NCI-H82 (cell line): ENCODE data around the gene MAD1L1.

Source experiments
- DNase-seq: peaks from one replicate; lab custom pipeline; 2025; lab: John Stamatoyannopoulos, UW

The MAD1L1 gene

GRCh38 chr7:2117646-2118045, 115.1 kb downstream of the MAD1L1 start:
- DNase-seq = no peak

GRCh38 chr7:2116989-2117591, 115.7 kb downstream of the MAD1L1 start:
- DNase-seq = no peak

DNA sequence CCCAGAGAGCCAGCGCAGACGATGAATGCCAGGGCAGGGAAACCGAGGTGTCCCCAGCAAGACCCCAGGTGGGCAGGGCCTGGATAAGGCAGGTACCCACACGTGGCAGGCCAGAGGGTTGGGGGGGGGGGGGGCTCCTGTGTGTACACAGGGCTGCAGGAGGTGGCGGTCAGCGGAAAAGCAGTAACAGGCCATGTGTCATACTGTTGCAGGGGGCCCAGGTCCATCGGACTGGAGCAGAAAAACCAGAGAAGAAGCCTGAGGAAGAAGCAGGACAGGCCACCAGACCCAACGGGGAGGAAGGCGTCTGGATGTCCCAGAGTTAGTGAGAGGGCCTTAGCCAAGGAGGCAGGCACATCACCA, 116.3 kb downstream of the MAD1L1 start:
- no peak for DNase-seq

- no peak for DNase-seq
Measured at GRCh38 chr7:2115760-2116447, 116.8 kb downstream of the MAD1L1 start.

- DNase-seq = no peak
Measured at GRCh38 chr7:2114926-2115759, 117.6 kb downstream of the MAD1L1 start.

DNA sequence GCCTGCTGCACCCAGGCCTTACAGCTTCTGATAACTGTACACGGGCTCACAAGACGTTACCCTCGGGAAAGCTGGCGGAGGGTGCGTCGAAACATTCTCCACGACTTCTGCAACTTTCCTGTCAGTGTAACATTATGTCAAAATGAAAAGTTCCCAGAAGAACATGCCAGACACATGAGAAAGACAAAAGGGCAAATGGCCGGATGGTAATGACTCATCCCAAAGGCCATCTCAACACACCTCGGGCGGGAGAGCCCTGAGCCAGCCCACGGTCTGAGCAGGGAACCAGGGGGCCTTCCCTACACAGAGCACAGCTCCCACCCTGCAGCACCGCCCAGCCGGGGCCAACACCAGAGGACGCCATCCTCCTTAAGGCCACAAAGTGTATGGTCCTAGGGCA, 118.7 kb downstream of the MAD1L1 start:
- DNase-seq = no peak

GRCh38 chr7:2112261-2113198, 120.2 kb downstream of the MAD1L1 start:
- DNase-seq = no peak

GRCh38 chr7:2111568-2111967, 121.2 kb downstream of the MAD1L1 start:
- no peak for DNase-seq

DNA sequence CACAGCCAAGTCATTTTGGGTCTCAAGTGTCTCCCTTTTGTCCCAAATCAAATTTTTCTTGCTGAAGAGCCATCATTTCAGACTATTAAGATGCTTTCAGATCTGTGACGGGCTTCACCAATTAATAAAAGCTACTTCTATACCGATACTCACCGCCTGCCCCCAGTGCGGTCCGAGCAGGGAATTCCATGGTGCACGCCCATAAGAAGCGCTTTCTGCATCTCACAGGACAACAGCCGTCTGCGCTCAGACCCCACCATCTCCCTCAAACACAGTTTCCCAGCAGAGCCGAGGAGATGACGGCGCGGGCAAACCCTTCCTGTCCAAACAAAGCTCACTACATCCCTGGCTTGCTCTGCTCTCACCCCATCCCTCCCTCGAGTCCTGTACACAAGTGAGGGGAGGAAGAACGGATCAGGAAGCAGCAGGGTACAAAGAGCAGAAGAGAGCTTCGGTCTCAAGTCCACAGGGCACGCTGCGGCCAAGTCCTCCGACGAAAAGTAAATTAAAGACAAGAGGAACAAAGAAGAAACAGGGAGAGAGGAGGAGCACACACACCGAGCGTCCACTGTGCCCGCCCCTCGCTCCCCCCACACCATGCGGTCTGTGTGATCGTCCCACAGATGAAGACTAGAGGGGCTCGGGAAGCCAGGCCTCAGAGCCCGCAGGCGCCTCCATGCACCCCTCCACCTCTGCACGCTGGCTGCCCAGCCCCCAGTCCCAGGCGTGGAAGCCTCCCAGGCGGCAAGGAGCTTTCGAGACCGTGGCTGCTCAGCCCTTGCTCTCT, 121.9 kb downstream of the MAD1L1 start:
- no peak for DNase-seq

DNA sequence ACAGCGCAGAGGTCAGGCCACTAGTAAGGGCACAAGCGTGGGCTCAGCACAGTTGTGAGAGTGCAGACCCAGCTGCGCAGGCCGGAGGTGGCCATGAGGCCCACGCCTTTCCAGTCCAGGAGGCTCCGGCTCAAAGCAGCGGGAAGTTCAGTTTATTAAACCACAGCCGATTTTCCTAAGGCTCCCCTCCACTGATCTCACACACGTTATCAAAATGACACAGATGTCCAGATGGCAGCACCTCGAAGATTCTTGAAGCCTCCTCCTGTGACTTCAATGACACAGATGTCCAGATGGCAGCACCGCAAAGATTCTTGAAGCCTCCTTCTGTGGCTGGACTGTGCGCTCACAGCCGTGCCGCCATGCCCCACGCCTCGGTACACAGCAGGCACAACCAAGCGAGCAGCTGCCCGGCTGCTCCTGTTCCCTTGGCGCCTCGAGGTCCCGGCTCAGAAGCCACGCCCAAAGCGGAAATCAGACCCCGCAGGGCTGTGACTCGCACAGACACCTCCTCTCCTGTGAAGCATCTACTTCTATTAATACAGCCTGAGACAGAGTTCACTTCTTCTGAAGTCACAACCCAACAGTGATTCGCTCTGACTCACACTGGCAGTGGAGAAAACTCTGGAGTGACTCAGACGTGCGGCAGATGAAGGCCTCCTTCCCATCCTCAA, 122.7 kb downstream of the MAD1L1 start:
- DNase-seq = peak; percentile 92

GRCh38 chr7:2109251-2109872, 123.4 kb downstream of the MAD1L1 start:
- DNase-seq = no peak

DNA sequence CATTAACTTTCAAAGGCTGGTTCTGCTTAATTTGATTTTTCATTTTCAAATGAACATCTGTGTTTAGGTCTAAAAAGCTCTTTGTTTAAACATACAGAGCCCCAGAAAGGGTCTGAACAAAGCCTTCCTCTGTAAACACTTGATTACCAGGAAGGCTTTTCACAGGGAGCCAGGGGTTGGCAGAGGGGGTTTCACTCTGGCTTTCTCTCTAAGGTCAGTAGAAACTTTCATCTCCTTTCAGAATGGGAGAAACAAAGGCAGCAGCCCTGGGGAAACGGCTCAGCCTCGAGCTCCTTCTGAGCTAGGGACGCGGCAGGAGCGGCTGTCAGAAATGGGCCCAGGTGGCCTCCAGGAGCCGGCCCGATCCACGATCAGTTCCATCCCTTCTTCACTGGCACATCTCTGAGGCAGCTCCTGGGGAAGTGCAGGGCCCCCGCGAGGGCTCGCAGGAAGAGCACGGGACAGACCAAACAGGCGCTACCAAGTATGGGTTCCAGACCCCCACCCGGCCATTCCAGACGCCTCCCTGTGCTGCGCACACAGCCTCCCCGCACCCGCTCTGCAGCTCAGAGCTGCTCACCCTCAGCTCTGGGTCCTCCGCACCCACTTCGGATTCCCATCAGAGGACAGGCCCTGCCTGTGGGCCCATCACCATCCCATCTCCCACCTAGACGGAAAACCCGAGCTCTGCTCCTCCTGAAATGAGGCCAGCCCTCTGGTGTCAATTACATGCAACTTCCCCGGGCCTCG, 124.1 kb downstream of the MAD1L1 start:
- no peak for DNase-seq

DNA sequence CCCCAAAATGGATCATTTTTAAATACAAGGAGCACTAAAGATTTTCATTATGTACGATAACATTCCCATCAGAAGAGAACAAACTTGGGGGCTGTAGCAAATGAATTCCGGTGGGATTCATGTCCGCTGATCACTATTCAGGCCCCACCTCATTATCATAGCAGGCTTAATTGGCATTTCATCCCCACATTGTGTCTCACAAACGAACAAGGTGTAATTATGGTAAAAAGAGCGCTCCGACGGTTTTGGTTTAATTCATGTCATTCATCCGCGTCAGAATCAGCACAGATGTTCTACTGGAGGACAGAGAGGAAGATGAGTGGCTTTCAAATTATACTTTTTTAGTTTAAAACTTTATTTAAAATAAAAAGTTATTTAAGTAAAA, 124.7 kb downstream of the MAD1L1 start:
- no peak for DNase-seq

GRCh38 chr7:2107386-2108070, 125.2 kb downstream of the MAD1L1 start:
- DNase-seq = no peak

- DNase-seq = no peak
Measured at GRCh38 chr7:2106924-2107323, 125.8 kb downstream of the MAD1L1 start.

- no peak for DNase-seq
Measured at GRCh38 chr7:2106440-2106839, 126.3 kb downstream of the MAD1L1 start.

DNA sequence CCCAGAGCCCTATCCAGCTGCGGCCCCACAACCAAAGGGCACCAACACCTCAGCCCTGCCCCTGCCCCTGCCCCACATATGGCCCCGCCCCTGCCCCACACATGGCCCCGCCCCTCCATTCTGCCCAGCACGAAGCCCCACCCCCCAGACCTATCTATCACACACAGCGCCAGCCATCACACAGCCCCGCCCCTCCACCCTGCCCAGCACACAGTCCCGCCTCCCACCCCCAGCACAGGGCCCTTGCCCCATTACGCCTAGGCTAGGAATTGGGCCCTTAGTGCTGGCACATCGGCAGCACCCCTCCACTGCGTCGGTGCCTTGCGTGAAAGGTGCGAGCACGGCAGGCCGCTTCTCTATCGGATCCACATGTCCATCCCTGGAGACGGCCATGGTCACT, 126.8 kb downstream of the MAD1L1 start:
- peak; percentile 57 for DNase-seq

GRCh38 chr7:2105280-2105679, 127.5 kb downstream of the MAD1L1 start:
- DNase-seq = no peak

- DNase-seq = peak; percentile 65
Measured at GRCh38 chr7:2104716-2105115, 128.0 kb downstream of the MAD1L1 start.
